Measurements from ENCODE around the gene FRG2. TPM values are rescaled to one million over a fixed set of nuclear protein-coding genes. Genes with fewer than 3 reads are reported as not detected.
"Not testable (repeated sequence)": the region's sequence is repeated elsewhere in the genome, so short reads cannot be mapped to it uniquely, and the experiment has no call there.

FRG2 gene
- total and polyA plus RNA-seq, 4 donors, result not detected

DNA sequence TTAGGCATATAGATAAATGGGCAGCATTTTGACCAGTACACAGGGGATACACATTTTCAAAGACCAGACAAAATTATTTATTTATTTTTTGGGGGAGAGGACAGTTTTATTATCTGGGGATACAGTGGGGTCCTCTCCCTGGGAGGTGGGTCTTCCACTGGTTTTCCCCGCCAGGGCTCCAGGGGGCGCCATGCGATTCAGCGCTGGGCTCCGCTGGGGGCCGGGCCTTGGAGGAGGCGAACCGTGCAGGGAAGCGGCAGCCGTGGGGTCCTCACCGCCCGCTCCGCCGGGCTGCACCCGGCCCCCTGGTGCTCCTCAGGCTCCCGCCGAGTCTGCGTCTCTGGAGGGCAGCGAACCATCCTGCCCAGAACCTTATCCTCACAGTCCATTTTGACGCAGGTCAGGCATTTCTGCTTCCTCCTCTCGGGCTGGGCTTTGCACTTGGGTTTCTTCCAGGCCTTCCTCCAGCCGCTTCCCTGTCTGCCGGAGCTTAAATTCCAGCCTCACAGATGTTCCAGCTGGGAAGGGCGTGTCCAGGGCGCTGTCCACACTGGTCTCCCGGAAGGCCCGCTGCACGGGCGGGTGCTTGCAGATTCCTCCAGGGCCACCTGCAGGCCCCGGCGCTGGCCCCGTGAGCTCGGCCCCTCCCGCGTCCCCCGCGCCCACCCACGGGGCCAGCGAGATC, 10.8 kb upstream of the FRG2 start:
- DNase-seq; H3K27me3 ChIP-seq (ENCODE audit: control insufficient read depth in 1 of 2, insufficient read depth in 2 of 2, low read length in 1 of 2); H3K4me3 ChIP-seq (ENCODE audit: low read length in 2 of 2); ATAC-seq (ENCODE audit: low FRiP score); intact Hi-C loops (cut with DNase I); H3K4me1 ChIP-seq (ENCODE audit: control insufficient read depth in 1 of 2, insufficient read depth in 2 of 2, low read length in 2 of 2); H3K36me3 ChIP-seq (ENCODE audit: control insufficient read depth in 1 of 2, insufficient read depth in 2 of 2, low read length in 1 of 2); H3K27ac ChIP-seq (ENCODE audit: low read depth in 1 of 2, low read length in 2 of 2); H3K9me3 ChIP-seq (ENCODE audit: control insufficient read depth, low read length): not testable (repeated sequence)
- WGBS, 2 donors, result 6% methylated on average over 6 of the region's 39 CpGs; no CpG with 5 or more reads in 1 of the 2 donors

- ATAC-seq (ENCODE audit: low FRiP score); H3K36me3 ChIP-seq (ENCODE audit: control insufficient read depth in 1 of 2, insufficient read depth in 2 of 2, low read length in 1 of 2); H3K27ac ChIP-seq (ENCODE audit: low read depth in 1 of 2, low read length in 2 of 2); H3K27me3 ChIP-seq (ENCODE audit: control insufficient read depth in 1 of 2, insufficient read depth in 2 of 2, low read length in 1 of 2); DNase-seq; H3K4me3 ChIP-seq (ENCODE audit: low read length in 2 of 2); H3K9me3 ChIP-seq (ENCODE audit: control insufficient read depth, low read length); H3K4me1 ChIP-seq (ENCODE audit: control insufficient read depth in 1 of 2, insufficient read depth in 2 of 2, low read length in 2 of 2); intact Hi-C loops (cut with DNase I): not testable (repeated sequence)
- 50 to 71% methylated on average over 3 of the region's 5 CpGs for WGBS, 2 donors
These were observed 4.2 kb upstream of the FRG2 start for GRCh38 chr4:190031264-190031663.

- H3K4me3 ChIP-seq (ENCODE audit: low read length in 2 of 2); H3K4me1 ChIP-seq (ENCODE audit: control insufficient read depth in 1 of 2, insufficient read depth in 2 of 2, low read length in 2 of 2); H3K27me3 ChIP-seq (ENCODE audit: control insufficient read depth in 1 of 2, insufficient read depth in 2 of 2, low read length in 1 of 2); H3K27ac ChIP-seq (ENCODE audit: low read depth in 1 of 2, low read length in 2 of 2); H3K9me3 ChIP-seq (ENCODE audit: control insufficient read depth, low read length); DNase-seq; H3K36me3 ChIP-seq (ENCODE audit: control insufficient read depth in 1 of 2, insufficient read depth in 2 of 2, low read length in 1 of 2); intact Hi-C loops (cut with DNase I): not testable (repeated sequence)
- WGBS, 2 donors, result 19 to 27% methylated on average over 32 to 39 of the region's 47 CpGs
- peak; percentile 85 for ATAC-seq (ENCODE audit: low FRiP score)
These were observed 4.3 kb downstream of the FRG2 start for GRCh38 chr4:190022614-190023281.

- H3K27ac ChIP-seq (ENCODE audit: low read depth in 1 of 2, low read length in 2 of 2); H3K27me3 ChIP-seq (ENCODE audit: control insufficient read depth in 1 of 2, insufficient read depth in 2 of 2, low read length in 1 of 2); DNase-seq; H3K36me3 ChIP-seq (ENCODE audit: control insufficient read depth in 1 of 2, insufficient read depth in 2 of 2, low read length in 1 of 2); ATAC-seq (ENCODE audit: low FRiP score); H3K9me3 ChIP-seq (ENCODE audit: control insufficient read depth, low read length); H3K4me1 ChIP-seq (ENCODE audit: control insufficient read depth in 1 of 2, insufficient read depth in 2 of 2, low read length in 2 of 2); H3K4me3 ChIP-seq (ENCODE audit: low read length in 2 of 2); intact Hi-C loops (cut with DNase I): not testable (repeated sequence)
- WGBS, 2 donors, result 48 to 52% methylated on average over 17 of the region's 39 CpGs
These were observed 5.1 kb downstream of the FRG2 start for GRCh38 chr4:190021973-190022372.

DNA sequence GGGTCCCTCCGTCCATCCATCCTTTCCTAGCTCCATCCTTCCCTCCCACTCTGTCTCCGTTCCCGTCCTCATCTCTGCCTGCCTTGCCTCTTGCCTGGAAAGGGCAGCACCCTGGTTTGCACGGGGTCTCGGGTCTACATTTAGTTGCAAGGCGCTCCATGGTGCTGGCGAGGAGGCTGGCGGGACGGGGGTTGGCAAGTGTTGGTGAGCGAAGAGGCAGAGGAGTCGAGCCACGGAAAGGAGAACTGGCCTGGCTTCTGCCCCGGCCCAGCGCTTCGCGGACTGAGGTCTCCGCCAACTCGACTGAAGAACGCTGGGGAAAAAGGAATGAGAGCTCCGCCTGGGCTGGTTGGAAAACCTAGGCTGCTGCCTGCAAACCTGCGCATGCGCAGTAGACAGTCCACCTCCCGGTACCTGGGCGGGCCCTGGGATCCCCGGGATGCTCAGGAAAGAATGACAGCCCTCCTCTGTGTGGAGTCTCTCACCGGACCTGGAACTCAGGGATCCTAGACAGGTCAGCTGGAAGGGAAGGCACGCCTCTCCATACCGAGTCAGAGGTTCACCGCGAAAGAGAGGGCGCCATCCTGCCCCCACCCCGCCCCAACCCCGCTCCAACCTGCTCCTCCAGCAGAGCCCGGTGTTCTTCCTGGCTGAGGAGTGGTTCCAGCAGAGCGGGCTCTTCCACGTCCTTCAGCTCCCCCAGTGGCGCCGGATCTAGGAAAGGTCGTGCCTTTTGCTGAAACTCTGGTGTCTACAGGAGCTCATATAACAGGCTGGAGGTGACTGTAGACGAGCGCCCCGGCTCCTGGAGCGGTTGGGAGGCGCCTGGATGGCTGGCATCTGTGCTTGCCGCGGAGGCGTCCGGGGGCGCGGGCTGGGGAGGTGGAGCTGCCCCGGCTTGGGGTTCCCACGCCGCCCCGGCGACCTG, 6.0 kb downstream of the FRG2 start:
- Histone ChIP-seq H3K9me3 (ENCODE audit: control insufficient read depth, low read length) (no peaks in the 10 kb centered on the region), H3K4me3 (ENCODE audit: low read length in 2 of 2) (peak overlapping the region in 1 of 2 donors; percentile 14), H3K4me1 (ENCODE audit: control insufficient read depth in 1 of 2, insufficient read depth in 2 of 2, low read length in 2 of 2) (no peaks in the 10 kb centered on the region), H3K36me3 (ENCODE audit: control insufficient read depth in 1 of 2, insufficient read depth in 2 of 2, low read length in 1 of 2) (no peaks in the 10 kb centered on the region), H3K27me3 (ENCODE audit: control insufficient read depth in 1 of 2, insufficient read depth in 2 of 2, low read length in 1 of 2) (no peaks in the 10 kb centered on the region), H3K27ac (ENCODE audit: low read depth in 1 of 2, low read length in 2 of 2) (no peak overlapping the region)
- no peak for ATAC-seq (ENCODE audit: low FRiP score)
- DNase-seq, result peak in 1 of 2 donors; percentile 43
- intact Hi-C loops (cut with DNase I), result no loop called here
- WGBS, 2 donors, result 6 to 7% methylated on average over 50 to 55 of the region's 55 CpGs

DNA sequence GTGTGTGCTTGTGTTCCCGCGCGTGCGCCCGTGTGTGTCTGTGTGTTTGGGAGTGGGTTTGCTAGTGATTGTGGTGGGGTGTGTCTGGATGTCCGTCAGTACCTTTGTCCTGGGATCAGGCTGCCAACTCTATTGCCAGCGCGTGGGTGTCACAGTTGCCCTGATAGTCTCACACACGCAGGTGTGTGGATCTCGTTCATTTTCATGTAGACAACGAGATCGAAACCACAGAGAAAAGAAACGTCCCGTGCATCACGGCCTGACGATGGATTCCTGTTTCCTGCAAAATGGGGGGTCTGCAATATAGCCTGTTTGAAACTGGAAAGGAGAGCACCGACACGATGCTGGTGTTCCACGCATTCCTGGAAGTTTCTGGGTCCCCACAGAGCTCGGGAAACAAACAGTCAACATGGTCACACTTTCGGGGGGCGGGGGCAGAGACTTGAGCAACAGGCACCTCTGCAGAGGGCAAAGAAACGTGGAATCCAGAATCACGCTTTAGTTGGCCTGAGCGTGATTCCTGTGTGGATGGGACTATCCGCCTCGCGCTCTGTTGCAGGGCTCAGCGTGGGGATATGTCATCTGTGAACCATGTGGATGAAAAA, 7.1 kb downstream of the FRG2 start:
- WGBS, 2 donors, result 14 to 17% methylated on average over 29 of the region's 29 CpGs
- H3K27ac ChIP-seq (ENCODE audit: low read depth in 1 of 2, low read length in 2 of 2); ATAC-seq (ENCODE audit: low FRiP score); H3K9me3 ChIP-seq (ENCODE audit: control insufficient read depth, low read length); H3K36me3 ChIP-seq (ENCODE audit: control insufficient read depth in 1 of 2, insufficient read depth in 2 of 2, low read length in 1 of 2); H3K27me3 ChIP-seq (ENCODE audit: control insufficient read depth in 1 of 2, insufficient read depth in 2 of 2, low read length in 1 of 2); intact Hi-C loops (cut with DNase I); H3K4me1 ChIP-seq (ENCODE audit: control insufficient read depth in 1 of 2, insufficient read depth in 2 of 2, low read length in 2 of 2); H3K4me3 ChIP-seq (ENCODE audit: low read length in 2 of 2): not testable (repeated sequence)
- DNase-seq, result peak in 1 of 2 donors; percentile 13

GRCh38 chr4:190019023-190019858, 7.8 kb downstream of the FRG2 start:
- intact Hi-C loops (cut with DNase I), result no loop called here
- Histone ChIP-seq H3K27ac (ENCODE audit: low read depth in 1 of 2, low read length in 2 of 2) (no peak overlapping the region), H3K4me1 (ENCODE audit: control insufficient read depth in 1 of 2, insufficient read depth in 2 of 2, low read length in 2 of 2) (no peaks in the 10 kb centered on the region), H3K27me3 (ENCODE audit: control insufficient read depth in 1 of 2, insufficient read depth in 2 of 2, low read length in 1 of 2) (no peaks in the 10 kb centered on the region), H3K36me3 (ENCODE audit: control insufficient read depth in 1 of 2, insufficient read depth in 2 of 2, low read length in 1 of 2) (no peaks in the 10 kb centered on the region), H3K4me3 (ENCODE audit: low read length in 2 of 2) (no peak overlapping the region), H3K9me3 (ENCODE audit: control insufficient read depth, low read length) (no peaks in the 10 kb centered on the region)
- DNase-seq, result no peak
- no peak for ATAC-seq (ENCODE audit: low FRiP score)
- WGBS, 2 donors, result 5% methylated on average over 57 of the region's 57 CpGs
